GM23338 (cell line): ENCODE results near the gene SIDT1. TPM values are rescaled to one million over a fixed set of nuclear protein-coding genes. Genes with fewer than 3 reads are reported as not detected.

Source experiments
- ATAC-seq: fragments of 200-7000 bp; cut with Tn5 transposase; 3 replicates; pipeline ENCODE4 v1.9.1; 2020
- DNase-seq: peaks from one replicate; pipeline ENCODE4 v3.0.0-alpha.2; 2015; ENCODE audit warnings: low spot score
- H2AFZ ChIP-seq: fragments of 200-600 bp; sonication (generic); 2 replicates; pipeline ENCODE4 v1.8.0; 2016; ENCODE audit warnings: antibody characterized with exemption, mild to moderate bottlenecking, moderate library complexity
- H3F3A ChIP-seq: fragments of 200-600 bp; sonication (generic); replicated peaks from 2 replicates; pipeline ENCODE4 v1.8.0; 2017; ENCODE audit warnings: antibody characterized with exemption, mixed run types, low read depth
- H3K27ac ChIP-seq: fragments of 200-600 bp; sonication (generic); 2 replicates; pipeline ENCODE4 v1.6.1; 2016; ENCODE audit warnings: low read depth
- H3K27me3 ChIP-seq: fragments of 200-600 bp; sonication (generic); 2 replicates; pipeline ENCODE4 v1.8.0; 2016; ENCODE audit warnings: mild to moderate bottlenecking, mixed run types, moderate library complexity; ENCODE audit not compliant: insufficient read depth
- H3K36me3 ChIP-seq: fragments of 200-600 bp; sonication (generic); 2 replicates; pipeline ENCODE4 v1.8.0; 2016; ENCODE audit warnings: mild to moderate bottlenecking; ENCODE audit not compliant: insufficient read depth
- H3K4me1 ChIP-seq: fragments of 200-600 bp; sonication (generic); 2 replicates; pipeline ENCODE4 v1.8.0; 2016; ENCODE audit warnings: mild to moderate bottlenecking, moderate library complexity; ENCODE audit not compliant: insufficient read depth
- H3K4me2 ChIP-seq: fragments of 200-600 bp; sonication (generic); 2 replicates; pipeline ENCODE4 v1.7.1; 2017; ENCODE audit warnings: mixed run types
- H3K4me3 ChIP-seq: fragments of 200-600 bp; sonication (generic); 2 replicates; pipeline ENCODE4 v1.6.1; 2016; ENCODE audit warnings: mixed run types
- H3K79me2 ChIP-seq: fragments of 200-600 bp; sonication (generic); replicated peaks from 2 replicates; pipeline ENCODE4 v1.8.0; 2017; ENCODE audit warnings: mild to moderate bottlenecking; ENCODE audit not compliant: insufficient read depth
- H3K9me2 ChIP-seq: fragments of 200-600 bp; sonication (generic); 2 replicates; pipeline ENCODE4 v1.8.0; 2017; ENCODE audit not compliant: insufficient read depth
- H4K20me1 ChIP-seq: fragments of 200-600 bp; sonication (generic); replicated peaks from 2 replicates; pipeline ENCODE4 v1.8.0; 2017; ENCODE audit warnings: mild to moderate bottlenecking; ENCODE audit not compliant: insufficient read depth
- H3K27ac Mint-ChIP-seq: 2 replicates; pipeline ENCODE4 v1.8.0; 2020; ENCODE audit warnings: inconsistent platforms, mild to moderate bottlenecking, moderate library complexity, mixed read lengths
- H3K27me3 Mint-ChIP-seq: 3 replicates; pipeline ENCODE4 v1.8.0; 2022; ENCODE audit warnings: low read depth, mild to moderate bottlenecking, moderate library complexity, mixed read lengths, inconsistent platforms; ENCODE audit not compliant: insufficient read depth, poor library complexity
- H3K36me3 Mint-ChIP-seq: 3 replicates; pipeline ENCODE4 v1.8.0; 2021; ENCODE audit warnings: low read depth, mild to moderate bottlenecking, inconsistent platforms, moderate library complexity, mixed read lengths
- H3K4me1 Mint-ChIP-seq: 3 replicates; pipeline ENCODE4 v1.8.0; 2020; ENCODE audit warnings: mild to moderate bottlenecking, inconsistent platforms, mixed read lengths
- H3K4me3 Mint-ChIP-seq: 3 replicates; pipeline ENCODE4 v1.8.0; 2021; ENCODE audit warnings: moderate library complexity, mild to moderate bottlenecking, inconsistent platforms, mixed read lengths
- H3K9me3 Mint-ChIP-seq: 3 replicates; pipeline ENCODE4 v1.8.0; 2020; ENCODE audit warnings: moderate library complexity, mild to moderate bottlenecking, inconsistent platforms, mixed read lengths
- CREB1 ChIP-seq: fragments of 250-450 bp; sonication (Bioruptor Pico); IDR thresholded peaks from 2 replicates; pipeline ENCODE4 v1.5.0; 2020; ENCODE audit warnings: low read depth, mild to moderate bottlenecking, moderate library complexity
- CTCF ChIP-seq, 2 experiments: fragments of 200-600 bp in 1 of 2; sonication (generic) in 1 of 2; conservative IDR thresholded peaks; 2 replicates each; pipeline versions ENCODE4 v1.5.1 to v1.6.1; 2016 to 2017; ENCODE audit warnings: antibody characterized with exemption in 2 of 2, low read depth in 2 of 2, mild to moderate bottlenecking in 2 of 2, moderate library complexity in 1 of 2
- ETS1 ChIP-seq: IDR thresholded peaks from 2 replicates; pipeline ENCODE4 v1.6.1; 2016; ENCODE audit warnings: antibody characterized with exemption
- EZH2 ChIP-seq: fragments of 200-600 bp; sonication (generic); IDR thresholded peaks from one replicate; pipeline ENCODE4 v1.8.0; 2017; ENCODE audit warnings: antibody characterized with exemption, mild to moderate bottlenecking, low read depth; ENCODE audit not compliant: unreplicated experiment
- EZH2phosphoT487 ChIP-seq: fragments of 200-600 bp; sonication (generic); IDR thresholded peaks from one replicate; pipeline ENCODE4 v1.8.1; 2018; ENCODE audit warnings: antibody characterized with exemption; ENCODE audit not compliant: unreplicated experiment
- JUNB ChIP-seq: IDR thresholded peaks from one replicate; pipeline ENCODE4 v1.6.1; 2016; ENCODE audit warnings: antibody characterized with exemption; ENCODE audit not compliant: unreplicated experiment
- POLR2AphosphoS5 ChIP-seq: IDR thresholded peaks from 2 replicates; pipeline ENCODE4 v1.6.1; 2016; ENCODE audit warnings: antibody characterized with exemption, low read depth
- REST ChIP-seq: IDR thresholded peaks from one replicate; pipeline ENCODE4 v1.6.1; 2018; ENCODE audit warnings: antibody characterized with exemption; ENCODE audit not compliant: unreplicated experiment
- STAT1 ChIP-seq: IDR thresholded peaks from one replicate; pipeline ENCODE4 v1.6.1; 2016; ENCODE audit warnings: antibody characterized with exemption; ENCODE audit not compliant: unreplicated experiment
- ZNF462 ChIP-seq: fragments of 250-450 bp; sonication (Bioruptor Pico); IDR thresholded peaks from 2 replicates; pipeline ENCODE4 v1.5.0; 2020; ENCODE audit warnings: mild to moderate bottlenecking, moderate library complexity
- polyA plus RNA-seq: library from polyadenylated mRNA; unstranded; fragments of >200 nt; fragmentation: Nextera tagmentation; extraction: Ambion mirVana; gene quantifications from 2 replicates; pipeline ENCODE4 v1.2.1, GENCODE V29; 2016
- total RNA-seq: library from RNA; depleted of rRNA; stranded (reverse); fragments of >200 nt; shearing (Covaris generic); gene quantifications from 2 replicates; pipeline ENCODE4 v1.2.3, GENCODE V29; 2014

SIDT1 gene
- total and polyA plus RNA-seq, 2 experiments from 2014 or later = 0.10 TPM; not detected in 1

GRCh38 chr3:113498221-113499005 lies 33.9 kb upstream of the SIDT1 start (continued):
- TF ChIP-seq ZNF462 (CRISPR knock-in tag) (no peak), EZH2phosphoT487 (no peak), STAT1 (no peak), JUNB (no peak), CTCF (conservative IDR thresholded peaks at IDR 0.05; ENCODE audit: low read depth in 2 of 2) (no peak)

GRCh38 chr3:113499081-113499480 lies 33.3 kb upstream of the SIDT1 start:
- H3K79me2 ChIP-seq = no peaks in the 10 kb centered on the region
- Mint-ChIP-seq H3K9me3 (no peaks in the 10 kb centered on the region), H3K4me3 (no peak overlapping the region), H3K4me1 (no peaks in the 10 kb centered on the region; the same call in 2 of the 3 replicates), H3K27me3 (no peaks in the 10 kb centered on the region), H3K36me3 (peaks cover 3% of the 10 kb centered on the region; the same call in 1 of the 3 replicates), H3K27ac (0 out of 2 replicates have a peak overlapping the region, but pooled peaks have one; percentile 20)
- no peaks in the 10 kb centered on the region for H3K9me2 ChIP-seq
- H3K4me3 ChIP-seq = no peak overlapping the region
- ATAC-seq (no peak), DNase-seq (no peak)
- H3K4me2 ChIP-seq = no peak overlapping the region
- H3K36me3 ChIP-seq = no peaks in the 10 kb centered on the region
- H2AFZ ChIP-seq = no peak overlapping the region
- H3K27me3 ChIP-seq = no peaks in the 10 kb centered on the region
- no peaks in the 10 kb centered on the region for H4K20me1 ChIP-seq
- no peak overlapping the region for H3K27ac ChIP-seq
- no peaks in the 10 kb centered on the region for H3K4me1 ChIP-seq
- no peaks in the 10 kb centered on the region for H3F3A ChIP-seq
- TF ChIP-seq CREB1 (no peak), REST (no peak), POLR2AphosphoS5 (no peak), JUNB (no peak), EZH2 (no peak), ETS1 (no peak), EZH2phosphoT487 (no peak)
